Endodermal cell (in vitro differentiated cells): Measurements from ENCODE around the gene HOXC6. TPM values are rescaled to one million over a fixed set of nuclear protein-coding genes. Genes with fewer than 3 reads are reported as not detected.

Experiments
- DNase-seq: peaks from one replicate; pipeline ENCODE4 v3.0.0-alpha.2; 2017
- H3K27ac ChIP-seq: 2 replicates; pipeline ENCODE4 v1.5.1; 2013; ENCODE audit warnings: mild to moderate bottlenecking, low read depth, low read length, moderate library complexity
- H3K27me3 ChIP-seq: 2 replicates; pipeline ENCODE4 v1.6.1; 2013; ENCODE audit warnings: mild to moderate bottlenecking, low read length, moderate library complexity; ENCODE audit not compliant: insufficient read depth, control insufficient read depth, poor library complexity, severe bottlenecking
- H3K36me3 ChIP-seq: 2 replicates; pipeline ENCODE4 v1.7.0; 2013; ENCODE audit warnings: mild to moderate bottlenecking, low read length, moderate library complexity; ENCODE audit not compliant: control insufficient read depth, insufficient read depth
- H3K4me1 ChIP-seq: one replicate; pipeline ENCODE4 v1.7.0; 2013; ENCODE audit warnings: low read length; ENCODE audit not compliant: control insufficient read depth, insufficient read depth
- H3K4me3 ChIP-seq: 2 replicates; pipeline ENCODE4 v1.5.1; 2013; ENCODE audit warnings: mild to moderate bottlenecking, low read length, moderate library complexity
- H3K9ac ChIP-seq: 2 replicates; pipeline ENCODE4 v1.6.1; 2013; ENCODE audit warnings: mild to moderate bottlenecking, low read length, moderate library complexity; ENCODE audit not compliant: poor library complexity, severe bottlenecking; ENCODE audit errors: extremely low read depth
- H3K9me3 ChIP-seq: 2 replicates; pipeline ENCODE4 v1.6.1; 2013; ENCODE audit warnings: mild to moderate bottlenecking, low read length, moderate library complexity; ENCODE audit not compliant: control insufficient read depth
- H3K27ac Mint-ChIP-seq: 2 replicates; pipeline ENCODE4 v1.8.0; 2020; ENCODE audit warnings: mixed read lengths
- H3K27me3 Mint-ChIP-seq: 2 replicates; pipeline ENCODE4 v1.8.0; 2021; ENCODE audit warnings: mild to moderate bottlenecking, mixed read lengths; ENCODE audit not compliant: insufficient read depth
- H3K36me3 Mint-ChIP-seq: 2 replicates; pipeline ENCODE4 v1.8.0; 2020; ENCODE audit warnings: low read depth, mixed read lengths
- H3K4me1 Mint-ChIP-seq: 2 replicates; pipeline ENCODE4 v1.8.0; 2020; ENCODE audit warnings: mixed read lengths
- H3K4me3 Mint-ChIP-seq: 2 replicates; pipeline ENCODE4 v1.8.0; 2020; ENCODE audit warnings: mild to moderate bottlenecking, moderate library complexity, mixed read lengths
- H3K9me3 Mint-ChIP-seq: 2 replicates; pipeline ENCODE4 v1.8.0; 2020; ENCODE audit warnings: mild to moderate bottlenecking, mixed read lengths
- WGBS, 2 experiments: methylation state at CpG; one replicate each; pipeline versions ENCODE4 v1.1.5 to v1.1.7; 2013; ENCODE audit warnings: missing lambda C conversion rate in 2 of 2, mixed read lengths in 1 of 2; ENCODE audit not compliant: insufficient coverage in 1 of 2, insufficient read length in 1 of 2; 5-methylcytosine and 5-hydroxymethylcytosine counted together
- total RNA-seq, 2 donors: library from RNA; stranded (reverse); fragmentation: NEBNext Ultra II Directional in 1 of 2; extraction: Animal tissue kit (Norgen Biotek cat#: 25700) in 1 of 2; gene quantifications; 2 replicates in 1 of 2; 3 replicates in 1 of 2; pipeline ENCODE4 v1.2.1, GENCODE V29; 2021
- TF ChIP-seq, protein P1 (sequence below): fragments of 200-600 bp; sonication (generic); conservative IDR thresholded peaks from 2 replicates; pipeline ENCODE4 v1.5.0; 2021; ENCODE audit warnings: antibody characterized with exemption, mild to moderate bottlenecking

The HOXC6 gene
- total RNA-seq, 2 donors from 2014 or later, result not detected

DNA sequence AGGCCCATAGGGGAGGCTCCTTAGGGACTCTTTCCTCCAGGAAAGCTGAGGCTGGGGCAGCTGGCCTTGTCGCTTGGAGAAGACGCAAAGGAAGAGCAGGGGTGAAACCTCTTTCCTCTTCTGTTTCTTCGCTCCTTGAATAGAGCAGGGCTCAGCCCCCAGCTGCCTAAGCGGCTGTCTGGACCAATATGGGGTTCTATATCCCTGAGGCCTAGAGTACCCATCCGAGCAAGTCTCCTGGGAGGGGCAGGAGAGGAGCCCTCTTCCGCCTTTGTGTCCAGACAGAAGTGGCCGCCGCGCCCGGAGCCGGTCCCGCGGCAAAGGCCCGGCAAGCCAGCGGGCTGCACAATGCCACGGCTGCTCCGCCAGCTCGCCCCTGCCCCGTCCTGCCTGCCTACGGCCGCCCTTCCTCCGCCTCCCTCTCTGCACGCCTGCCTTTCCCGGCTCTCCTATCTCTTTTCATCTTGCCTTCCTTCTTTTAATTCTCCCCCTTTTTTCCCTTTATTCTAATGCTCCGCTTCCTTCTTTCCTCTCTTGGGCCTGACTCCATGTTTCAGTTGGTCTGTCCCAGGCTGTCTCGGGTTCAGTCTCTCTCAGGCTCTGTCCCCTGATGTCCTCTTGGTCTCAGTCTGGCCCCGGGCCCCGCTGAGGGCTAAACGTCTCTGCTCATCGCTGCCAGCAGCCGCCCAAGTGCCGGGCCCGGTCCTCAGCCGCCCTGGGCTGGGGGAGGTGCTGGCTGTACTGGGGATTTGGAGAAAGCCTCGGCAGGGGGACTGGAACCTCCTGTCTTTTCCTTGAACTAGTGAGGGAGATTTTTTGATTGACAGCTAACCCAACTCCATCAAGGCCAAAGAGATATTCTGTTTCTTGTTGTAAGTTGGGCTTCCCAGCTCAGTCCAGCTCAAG is 30.8 kb upstream of the HOXC6 start:
- no peaks in the 10 kb centered on the region for H3K36me3 Mint-ChIP-seq
- peaks cover 100% of the 10 kb centered on the region for H3K27me3 ChIP-seq
- peaks cover 100% of the 10 kb centered on the region for H3K27me3 Mint-ChIP-seq
- no peak overlapping the region for H3K4me3 ChIP-seq
- no peak overlapping the region for H3K9ac ChIP-seq
- 5 to 10% methylated on average over 17 to 35 of the region's 35 CpGs for WGBS, 2 experiments
- DNase-seq, result no peak
- no peaks in the 10 kb centered on the region for H3K36me3 ChIP-seq
- H3K4me1 ChIP-seq, result no peaks in the 10 kb centered on the region
- no peak overlapping the region for H3K27ac Mint-ChIP-seq
- TF ChIP-seq, protein P1, sequence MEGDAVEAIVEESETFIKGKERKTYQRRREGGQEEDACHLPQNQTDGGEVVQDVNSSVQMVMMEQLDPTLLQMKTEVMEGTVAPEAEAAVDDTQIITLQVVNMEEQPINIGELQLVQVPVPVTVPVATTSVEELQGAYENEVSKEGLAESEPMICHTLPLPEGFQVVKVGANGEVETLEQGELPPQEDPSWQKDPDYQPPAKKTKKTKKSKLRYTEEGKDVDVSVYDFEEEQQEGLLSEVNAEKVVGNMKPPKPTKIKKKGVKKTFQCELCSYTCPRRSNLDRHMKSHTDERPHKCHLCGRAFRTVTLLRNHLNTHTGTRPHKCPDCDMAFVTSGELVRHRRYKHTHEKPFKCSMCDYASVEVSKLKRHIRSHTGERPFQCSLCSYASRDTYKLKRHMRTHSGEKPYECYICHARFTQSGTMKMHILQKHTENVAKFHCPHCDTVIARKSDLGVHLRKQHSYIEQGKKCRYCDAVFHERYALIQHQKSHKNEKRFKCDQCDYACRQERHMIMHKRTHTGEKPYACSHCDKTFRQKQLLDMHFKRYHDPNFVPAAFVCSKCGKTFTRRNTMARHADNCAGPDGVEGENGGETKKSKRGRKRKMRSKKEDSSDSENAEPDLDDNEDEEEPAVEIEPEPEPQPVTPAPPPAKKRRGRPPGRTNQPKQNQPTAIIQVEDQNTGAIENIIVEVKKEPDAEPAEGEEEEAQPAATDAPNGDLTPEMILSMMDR, result no peak
- H3K9me3 ChIP-seq, result no peaks in the 10 kb centered on the region
- no peak overlapping the region for H3K27ac ChIP-seq
- H3K4me1 Mint-ChIP-seq, result peaks cover 3% of the 10 kb centered on the region
- H3K4me3 Mint-ChIP-seq, result no peak overlapping the region
- peaks cover 2% of the 10 kb centered on the region for H3K9me3 Mint-ChIP-seq

- Histone ChIP-seq H3K27me3 (peaks cover 100% of the 10 kb centered on the region), H3K4me3 (no peak overlapping the region), H3K9me3 (no peaks in the 10 kb centered on the region), H3K9ac (no peak overlapping the region), H3K36me3 (no peaks in the 10 kb centered on the region), H3K27ac (no peak overlapping the region), H3K4me1 (no peaks in the 10 kb centered on the region)
- H3K27ac Mint-ChIP-seq, result no peak overlapping the region
- TF ChIP-seq, protein P1, result no peak
- H3K36me3 Mint-ChIP-seq, result no peaks in the 10 kb centered on the region
- H3K9me3 Mint-ChIP-seq, result peaks cover 2% of the 10 kb centered on the region
- WGBS, 2 experiments, result 27% methylated on average over 8 of the region's 11 CpGs; no CpG with 5 or more reads in 1 of the 2 experiments
- DNase-seq, result no peak
- H3K4me1 Mint-ChIP-seq, result peaks cover 3% of the 10 kb centered on the region
- peaks cover 100% of the 10 kb centered on the region for H3K27me3 Mint-ChIP-seq
- no peak overlapping the region for H3K4me3 Mint-ChIP-seq
These were observed 29.9 kb upstream of the HOXC6 start for GRCh38 chr12:53998110-53998899.

DNA sequence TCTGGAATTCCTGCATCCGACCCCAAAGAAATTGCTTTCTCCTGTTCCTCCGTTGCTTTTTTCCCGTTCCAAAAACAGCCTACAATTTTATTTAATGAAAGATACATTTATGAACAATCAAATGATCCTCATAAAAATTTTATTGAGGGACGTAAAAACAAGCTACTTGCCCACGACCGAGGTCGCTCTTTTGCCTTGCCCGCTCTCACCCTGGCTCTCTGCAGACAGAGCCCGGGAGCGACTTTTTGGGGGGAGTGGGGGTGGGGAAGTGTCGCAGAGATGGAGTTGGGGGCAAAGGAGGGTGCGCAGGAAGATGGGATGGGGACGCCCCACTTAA is 29.4 kb upstream of the HOXC6 start:
- H3K4me3 Mint-ChIP-seq, result no peak overlapping the region
- 33% methylated on average over 10 of the region's 13 CpGs; no CpG with 5 or more reads in 1 of the 2 experiments for WGBS, 2 experiments
- H3K27ac ChIP-seq, result no peak overlapping the region
- no peak overlapping the region for H3K27ac Mint-ChIP-seq
- no peak overlapping the region for H3K4me3 ChIP-seq
- no peaks in the 10 kb centered on the region for H3K36me3 ChIP-seq
- peaks cover 2% of the 10 kb centered on the region for H3K9me3 Mint-ChIP-seq
- peaks cover 100% of the 10 kb centered on the region for H3K27me3 Mint-ChIP-seq
- no peaks in the 10 kb centered on the region for H3K36me3 Mint-ChIP-seq
- peaks cover 3% of the 10 kb centered on the region for H3K4me1 Mint-ChIP-seq
- DNase-seq, result no peak
- peaks cover 100% of the 10 kb centered on the region for H3K27me3 ChIP-seq
- H3K4me1 ChIP-seq, result no peaks in the 10 kb centered on the region
- TF ChIP-seq, protein P1, result no peak
- no peak overlapping the region for H3K9ac ChIP-seq
- no peaks in the 10 kb centered on the region for H3K9me3 ChIP-seq
